Aorta (tissue), 5 donors: ENCODE results near the gene BRD3. TPM values are rescaled to one million over a fixed set of nuclear protein-coding genes. Genes with fewer than 3 reads are reported as not detected.

Source experiments
- ATAC-seq: fragments of 200-7000 bp; cut with Tn5 transposase; one replicate; pipeline ENCODE4 v1.9.1; 2022; ENCODE audit warnings: moderate library complexity; ENCODE audit not compliant: low FRiP score
- DNase-seq, 2 donors: peaks; one replicate each; pipeline ENCODE4 v3.0.0-alpha.2; 2020
- H3K27ac ChIP-seq, 2 donors: one replicate each; pipeline ENCODE4 v1.5.1; 2013; ENCODE audit warnings: low read length in 2 of 2, mild to moderate bottlenecking in 2 of 2, moderate library complexity in 2 of 2, control low read depth in 1 of 2, inconsistent platforms in 1 of 2, low read depth in 1 of 2
- H3K27me3 ChIP-seq, 2 donors: one replicate each; pipeline ENCODE4 v1.6.1; 2013; ENCODE audit warnings: control low read depth in 1 of 2, low read length in 1 of 2, mild to moderate bottlenecking in 1 of 2, moderate library complexity in 1 of 2; ENCODE audit not compliant: insufficient read depth in 2 of 2, control insufficient read depth in 1 of 2
- H3K36me3 ChIP-seq, 2 donors: one replicate each; pipeline ENCODE4 v1.6.1; 2013; ENCODE audit warnings: control low read depth in 1 of 2, low read length in 1 of 2, mild to moderate bottlenecking in 1 of 2; ENCODE audit not compliant: insufficient read depth in 2 of 2, control insufficient read depth in 1 of 2
- H3K4me1 ChIP-seq, 2 donors: one replicate each; pipeline ENCODE4 v1.6.1; 2013; ENCODE audit warnings: low read length in 2 of 2, control low read depth in 1 of 2, mild to moderate bottlenecking in 1 of 2, moderate library complexity in 1 of 2; ENCODE audit not compliant: insufficient read depth in 2 of 2, control insufficient read depth in 1 of 2
- H3K4me3 ChIP-seq, 2 donors: one replicate each; pipeline ENCODE4 v1.5.1; 2013; ENCODE audit warnings: low read length in 2 of 2, control low read depth in 1 of 2, mild to moderate bottlenecking in 1 of 2
- H3K9me3 ChIP-seq: one replicate; pipeline ENCODE4 v1.6.1; 2013; ENCODE audit warnings: mild to moderate bottlenecking, low read length; ENCODE audit not compliant: control insufficient read depth
- WGBS, 2 donors: extraction: QIAGEN DNeasy Blood & Tissue Kit; methylation state at CpG; one replicate each; pipeline ENCODE4 v1.1.7; 2013; 5-methylcytosine and 5-hydroxymethylcytosine counted together
- intact Hi-C, 2 donors: fragments of 100-400 bp; cut with DNase I; formaldehyde crosslinking; loops; one replicate each; pipeline versions ENCODE4 v1.14.2 to v1.15.0; 2022
- polyA plus RNA-seq, 2 donors: library from polyadenylated mRNA; stranded (reverse); fragments of 200-250 nt; gene quantifications; one replicate each; pipeline ENCODE4 v1.2.3, GENCODE V29; 2013
- total RNA-seq, 2 donors: library from RNA; stranded (reverse); fragmentation: NEBNext Ultra II Directional; extraction: Animal tissue kit (Norgen Biotek cat#: 25700); gene quantifications; one replicate each; pipeline ENCODE4 v1.2.1, GENCODE V29; 2021
- donor health status: healthy with polysubstance abuse.
- donor health status: Bipolar disorder and iron deficiency.
- donor health status: DM: no; HTN: no; CAD: no.
- donor health status: DM: no; HTN: no; CAD: no.
- donor health status: DM: yes; HTN: yes; CAD: no.

BRD3 gene
- total and polyA plus RNA-seq, 4 donors = 6.6 to 38.0 (median 19.5) TPM

GRCh38 chr9:134037641-134038040, 30.2 kb downstream of the BRD3 start:
- 98 to 100% methylated on average over 2 of the region's 2 CpGs for WGBS, 2 donors
- DNase-seq = no peak
- no peaks in the 10 kb centered on the region for H3K4me1 ChIP-seq
- no peak overlapping the region for H3K27ac ChIP-seq
- no peak for ATAC-seq
- no peaks in the 10 kb centered on the region for H3K9me3 ChIP-seq
- peaks cover 8 to 13% of the 10 kb centered on the region in 2 donors for H3K36me3 ChIP-seq
- intact Hi-C loops = no loop called here
- H3K4me3 ChIP-seq = no peak overlapping the region
- H3K27me3 ChIP-seq = no peaks in the 10 kb centered on the region

GRCh38 chr9:134036130-134036529, 31.7 kb downstream of the BRD3 start:
- intact Hi-C loops = no loop called here
- Histone ChIP-seq H3K27ac (no peak overlapping the region), H3K4me3 (no peak overlapping the region), H3K36me3 (peaks cover 5 to 13% of the 10 kb centered on the region in 2 donors), H3K9me3 (no peaks in the 10 kb centered on the region), H3K27me3 (no peaks in the 10 kb centered on the region), H3K4me1 (no peaks in the 10 kb centered on the region)
- no peak for ATAC-seq
- peak in 1 of 2 donors; percentile 25 for DNase-seq
- WGBS, 2 donors = 89 to 91% methylated on average over 16 of the region's 16 CpGs

- DNase-seq = peak in 1 of 2 donors; percentile 66
Observed at GRCh38 chr9:134035041-134036039, 32.5 kb downstream of the BRD3 start.

GRCh38 chr9:134034215-134035040, 33.4 kb downstream of the BRD3 start:
- intact Hi-C loops = no loop called here
- Histone ChIP-seq H3K27ac (no peak overlapping the region), H3K27me3 (no peaks in the 10 kb centered on the region), H3K4me1 (no peaks in the 10 kb centered on the region), H3K4me3 (no peak overlapping the region), H3K9me3 (no peaks in the 10 kb centered on the region), H3K36me3 (peaks cover 5 to 9% of the 10 kb centered on the region in 2 donors)
- DNase-seq (peak in 1 of 2 donors; percentile 59), ATAC-seq (no peak)
- WGBS, 2 donors = 94 to 95% methylated on average over 19 of the region's 19 CpGs

More at GRCh38 chr9:134035041-134036039, 32.5 kb downstream of the BRD3 start:
- intact Hi-C loops = no loop called here
- no peak for ATAC-seq
- Histone ChIP-seq H3K27ac (no peak overlapping the region), H3K4me1 (no peaks in the 10 kb centered on the region), H3K9me3 (no peaks in the 10 kb centered on the region), H3K36me3 (peaks cover 5 to 13% of the 10 kb centered on the region in 2 donors), H3K27me3 (no peaks in the 10 kb centered on the region), H3K4me3 (no peak overlapping the region)
- 89 to 90% methylated on average over 28 of the region's 28 CpGs for WGBS, 2 donors

GRCh38 chr9:134033516-134034214, 34.2 kb downstream of the BRD3 start:
- WGBS, 2 donors = 94 to 96% methylated on average over 26 of the region's 26 CpGs
- H3K27ac ChIP-seq = no peak overlapping the region
- peaks cover 5 to 9% of the 10 kb centered on the region in 2 donors for H3K36me3 ChIP-seq
- DNase-seq = peak in 1 of 2 donors; percentile 71
- intact Hi-C loops = no loop called here
- H3K27me3 ChIP-seq = no peaks in the 10 kb centered on the region
- ATAC-seq = no peak
- H3K9me3 ChIP-seq = no peaks in the 10 kb centered on the region
- no peaks in the 10 kb centered on the region for H3K4me1 ChIP-seq
- no peak overlapping the region for H3K4me3 ChIP-seq

- Histone ChIP-seq H3K27ac (no peak overlapping the region), H3K9me3 (no peaks in the 10 kb centered on the region), H3K36me3 (peaks cover 5 to 9% of the 10 kb centered on the region in 2 donors), H3K4me1 (no peaks in the 10 kb centered on the region), H3K27me3 (no peaks in the 10 kb centered on the region), H3K4me3 (no peak overlapping the region)
- intact Hi-C loops = no loop called here
- 94 to 95% methylated on average over 40 of the region's 40 CpGs for WGBS, 2 donors
- ATAC-seq = no peak
- DNase-seq = peak in 1 of 2 donors; percentile 47
Observed at GRCh38 chr9:134032456-134033222, 35.2 kb downstream of the BRD3 start.

- H3K9me3 ChIP-seq = no peaks in the 10 kb centered on the region
- ATAC-seq (no peak), DNase-seq (peak in 1 of 2 donors; percentile 64)
- H3K36me3 ChIP-seq = peaks cover 5 to 9% of the 10 kb centered on the region in 2 donors
- H3K27me3 ChIP-seq = no peaks in the 10 kb centered on the region
- H3K4me1 ChIP-seq = no peaks in the 10 kb centered on the region
- H3K27ac ChIP-seq = no peak overlapping the region
- WGBS, 2 donors = 86 to 89% methylated on average over 14 of the region's 14 CpGs
- no peak overlapping the region for H3K4me3 ChIP-seq
- intact Hi-C loops = no loop called here
Observed at GRCh38 chr9:134031783-134032182, 36.0 kb downstream of the BRD3 start.
